Stimulated activated CD4-positive, alpha-beta T cell treated with anti-CD3 and anti-CD28 coated beads, TNF-alpha, amount 100 ng/mL, for 24 hours (primary cell): Measurements from ENCODE around the gene BICC1.
"Not testable (repeated sequence)": the region's sequence is repeated elsewhere in the genome, so short reads cannot be mapped to it uniquely, and the experiment has no call there.

Source experiments
- DNase-seq, 3 experiments: peaks; one replicate each; pipeline ENCODE4 v3.0.0-alpha.2; 2020; ENCODE audit warnings: low read depth in 3 of 3

The BICC1 gene

GRCh38 chr10:58854811-58855210 is 342.1 kb downstream of the BICC1 start:
- DNase-seq: no peak

GRCh38 chr10:58856508-58857240 is 344.0 kb downstream of the BICC1 start:
- DNase-seq: no peak

- DNase-seq: no peak
These were observed 344.7 kb downstream of the BICC1 start for GRCh38 chr10:58857251-58857805.

- not testable (repeated sequence) for DNase-seq
These were observed 345.5 kb downstream of the BICC1 start for GRCh38 chr10:58858123-58858522.

- DNase-seq: no peak
These were observed 346.9 kb downstream of the BICC1 start for GRCh38 chr10:58859526-58859925.

- no peak for DNase-seq
These were observed 355.0 kb downstream of the BICC1 start for GRCh38 chr10:58867683-58868082.

GRCh38 chr10:58868736-58869435 is 356.2 kb downstream of the BICC1 start:
- no peak for DNase-seq

- no peak for DNase-seq
These were observed 357.4 kb downstream of the BICC1 start for GRCh38 chr10:58870070-58870469.

- no peak for DNase-seq
These were observed 360.5 kb downstream of the BICC1 start for GRCh38 chr10:58873161-58873560.
